K562 (cell line): ENCODE data around the gene FHIP1B. TPM values are rescaled to one million over a fixed set of nuclear protein-coding genes. Genes with fewer than 3 reads are reported as not detected.
A peak's percentile ranks its signal among the peaks of the same experiment; 100 is the strongest.

Experiments
- ATAC-seq: fragments of 200-7000 bp; cut with Tn5 transposase; 3 replicates; pipeline ENCODE4 v1.9.1; 2020; ENCODE audit warnings: moderate library complexity
- BruUV-seq: library from RNA; stranded (reverse); fragments of 400-500 nt; replicated peaks from 2 replicates; lab custom pipeline; 2021; lab: Mats Ljungman, UMichigan
- CTCF ChIA-PET: fragments of 300-600 bp; formaldehyde crosslinking; extraction: SDS; loops from one replicate; lab custom pipeline; 2021; ENCODE audit warnings: low intra/inter-chr PET ratio; lab: Yijun Ruan, JAX
- POLR2A ChIA-PET: fragments of 300-600, 350-650 bp; sonication (Branson Sonifier 250); formaldehyde crosslinking; extraction: SDS; loops from one replicate; lab custom pipeline; 2021; ENCODE audit warnings: antibody characterized with exemption, inconsistent platforms; lab: Yijun Ruan, JAX
- DNase-seq, 4 experiments: peaks; one replicate each; pipeline versions ENCODE4 v3.0.0 to v3.0.0-alpha.2; 2011 to 2018; ENCODE audit warnings: low spot score in 3 of 4, mixed read lengths in 3 of 4; ENCODE audit errors: extremely low read depth in 1 of 4
- FAIRE-seq: peaks from 2 replicates; lab custom pipeline; 2011; peaks lifted over from hg19 to GRCh38; lab: Jason Lieb, UNC
- H2AFZ ChIP-seq: 2 replicates; pipeline ENCODE4 v1.6.0; 2011; ENCODE audit warnings: low read depth, low read length, control low read depth, inconsistent platforms
- H3K27ac ChIP-seq: fragments of 200-600 bp; 3 replicates; pipeline ENCODE4 v1.8.0; 2011; ENCODE audit warnings: low read depth, mild to moderate bottlenecking, control low read depth, inconsistent platforms, low read length, moderate library complexity, mixed read lengths; ENCODE audit errors: extremely low read depth
- H3K27me3 ChIP-seq, 2 experiments: fragments of 300-600 bp in 1 of 2; 2 replicates in 1 of 2; 3 replicates in 1 of 2; pipeline versions ENCODE4 v1.6.0 to v1.8.0; 2011; ENCODE audit warnings: inconsistent platforms in 2 of 2, low read length in 2 of 2, mild to moderate bottlenecking in 1 of 2, mixed read lengths in 1 of 2, moderate library complexity in 1 of 2; ENCODE audit not compliant: control insufficient read depth in 2 of 2, insufficient read depth in 2 of 2
- H3K36me3 ChIP-seq: fragments of 300-600 bp; 3 replicates; pipeline ENCODE4 v1.8.0; 2011; ENCODE audit warnings: mild to moderate bottlenecking, low read length, inconsistent platforms; ENCODE audit not compliant: control insufficient read depth, insufficient read depth
- H3K4me1 ChIP-seq, 2 experiments: fragments of 200-600 bp in 1 of 2; replicated peaks in 1 of 2; 2 replicates in 1 of 2; 3 replicates in 1 of 2; pipeline versions ENCODE4 v1.5.1 to v1.8.0; 2011; ENCODE audit warnings: inconsistent platforms in 2 of 2, low read length in 2 of 2, mild to moderate bottlenecking in 1 of 2, mixed read lengths in 1 of 2, moderate library complexity in 1 of 2; ENCODE audit not compliant: control insufficient read depth in 2 of 2, insufficient read depth in 2 of 2
- H3K4me2 ChIP-seq: 2 replicates; pipeline ENCODE4 v1.6.1; 2011; ENCODE audit warnings: low read length, control low read depth, inconsistent platforms, mixed read lengths; ENCODE audit not compliant: insufficient read depth
- H3K4me3 ChIP-seq: fragments of 200-600 bp; sonication (generic), shearing (Covaris generic); 2 replicates; pipeline ENCODE4 v1.5.1; 2016; ENCODE audit warnings: control low read depth, inconsistent platforms
- H3K79me2 ChIP-seq: fragments of 200-600 bp; 3 replicates; pipeline ENCODE4 v1.8.0; 2011; ENCODE audit warnings: low read length, inconsistent platforms; ENCODE audit not compliant: control insufficient read depth, insufficient read depth
- H3K9ac ChIP-seq, 2 experiments: 2 replicates each; pipeline versions ENCODE4 v1.6.0 to v1.6.1; 2011; ENCODE audit warnings: low read depth in 2 of 2, low read length in 2 of 2, control low read depth in 1 of 2, inconsistent platforms in 1 of 2, mild to moderate bottlenecking in 1 of 2, mixed read lengths in 1 of 2; ENCODE audit not compliant: insufficient read depth in 1 of 2
- H3K9me1 ChIP-seq: one replicate; pipeline ENCODE4 v1.6.0; 2011; ENCODE audit warnings: inconsistent platforms, mild to moderate bottlenecking, low read length, moderate library complexity; ENCODE audit not compliant: control insufficient read depth, insufficient read depth
- H3K9me3 ChIP-seq: replicated peaks from 2 replicates; pipeline ENCODE4 v1.5.1; 2011; ENCODE audit warnings: low read depth, low read length, inconsistent platforms; ENCODE audit not compliant: control insufficient read depth, insufficient read depth
- H4K20me1 ChIP-seq: replicated peaks from 2 replicates; pipeline ENCODE4 v1.6.1; 2011; ENCODE audit warnings: low read length, inconsistent platforms, mixed read lengths; ENCODE audit not compliant: control insufficient read depth, insufficient read depth
- CC2D1A ChIP-seq: fragments of 450-650 bp; IDR thresholded peaks from 2 replicates; pipeline ENCODE4 v1.6.1; 2017; ENCODE audit warnings: mild to moderate bottlenecking
- CHD2 ChIP-seq: IDR thresholded peaks from 2 replicates; pipeline ENCODE4 v1.6.1; 2011; ENCODE audit warnings: low read depth, low read length
- ELF1 ChIP-seq: fragments of 200-800 bp; sonication (Bioruptor generic); IDR thresholded peaks from 2 replicates; pipeline ENCODE4 v1.6.1; 2016; ENCODE audit warnings: missing genetic modification characterization, missing compliant biosample characterization
- HDAC1 ChIP-seq, 2 experiments: fragments of 450-650 bp; IDR thresholded peaks; 2 replicates each; pipeline ENCODE4 v1.6.1; 2016 to 2017; ENCODE audit warnings: inconsistent platforms in 1 of 2, mild to moderate bottlenecking in 1 of 2, moderate library complexity in 1 of 2
- HDAC6 ChIP-seq: IDR thresholded peaks from 2 replicates; pipeline ENCODE4 v1.6.1; 2012; ENCODE audit warnings: low read depth, mild to moderate bottlenecking, control low read depth, inconsistent platforms, low read length, moderate library complexity
- HLTF ChIP-seq: fragments of 450-650 bp; IDR thresholded peaks from 2 replicates; pipeline ENCODE4 v1.6.1; 2016
- HNRNPK ChIP-seq: fragments of 200-400 bp; formaldehyde crosslinking; IDR thresholded peaks from one replicate; pipeline ENCODE4 v1.6.1; 2018; ENCODE audit warnings: mild to moderate bottlenecking, low read depth, low read length; ENCODE audit not compliant: poor library complexity, severe bottlenecking
- KDM2B ChIP-seq: fragments of 250-450 bp; sonication (Bioruptor Pico); IDR thresholded peaks from 2 replicates; pipeline ENCODE4 v1.8.0; 2021; ENCODE audit warnings: mild to moderate bottlenecking, moderate library complexity
- PPARD ChIP-seq: fragments of 250-450 bp; sonication (Bioruptor Pico); IDR thresholded peaks from 2 replicates; pipeline ENCODE4 v1.8.0; 2022; ENCODE audit warnings: inconsistent platforms, mild to moderate bottlenecking, moderate library complexity
- RBBP5 ChIP-seq: fragments of 200-600 bp; sonication (generic); IDR thresholded peaks from 2 replicates; pipeline ENCODE4 v1.6.1; 2012; ENCODE audit warnings: borderline replicate concordance, mild to moderate bottlenecking, low read length, control low read depth, inconsistent platforms; ENCODE audit not compliant: insufficient read depth, poor library complexity, severe bottlenecking
- RHOXF2B ChIP-seq: fragments of 250-450 bp; sonication (Bioruptor Pico); conservative IDR thresholded peaks from 2 replicates; pipeline ENCODE4 v1.5.1; 2021
- TCF3 ChIP-seq: sonication (generic); formaldehyde crosslinking; IDR thresholded peaks from 2 replicates; pipeline ENCODE4 v1.4.0; 2020; ENCODE audit warnings: mild to moderate bottlenecking, missing genetic modification reagents
- ZNF24 ChIP-seq: fragments of 450-650 bp; IDR thresholded peaks from 2 replicates; pipeline ENCODE4 v1.6.1; 2016
- ZNF311 ChIP-seq: fragments of 250-450 bp; sonication (Bioruptor Pico); IDR thresholded peaks from 2 replicates; pipeline ENCODE4 v1.4.0; 2020; ENCODE audit warnings: mild to moderate bottlenecking, moderate library complexity
- ZNF408 ChIP-seq: fragments of 250-450 bp; sonication (Bioruptor Pico); IDR thresholded peaks from 2 replicates; pipeline ENCODE4 v1.4.0; 2020; ENCODE audit warnings: low read depth, mild to moderate bottlenecking, moderate library complexity
- WGBS: fragments of 100-300 bp; shearing (Covaris generic); methylation state at CpG from one replicate; pipeline ENCODE4 v1.1.6; 2016; ENCODE audit warnings: low coverage, mixed read lengths; ENCODE audit not compliant: insufficient coverage; ENCODE audit errors: missing lambda C conversion rate; 5-methylcytosine and 5-hydroxymethylcytosine counted together
- in situ Hi-C: fragments of 300-500 bp; cut with MboI; formaldehyde crosslinking; loops from 4 replicates; pipeline ENCODE4 v1.15.0; 2018; ENCODE audit warnings: inconsistent platforms, mixed read lengths
- intact Hi-C: fragments of 100-400 bp; cut with micrococcal nuclease; formaldehyde crosslinking; loops from 2 replicates; pipeline ENCODE4 v1.14.2; 2022
- polyA plus RNA-seq, 8 experiments: library from polyadenylated mRNA; depleted of rRNA in 4 of 8; stranded (reverse) in 5 of 8; unstranded in 3 of 8; fragments of >200 nt; fragmentation: Nextera tagmentation in 2 of 8; fragmentation: Illumina TruSeq in 1 of 8; extraction: Ambion mirVana in 2 of 8; extraction: Trizol in 1 of 8; gene quantifications; 2 replicates each; pipeline versions ENCODE4 v1.2.1 to v1.2.3, GENCODE V29; 2011 to 2014; ENCODE audit warnings: inconsistent platforms in 1 of 8, missing spikeins in 1 of 8
- total RNA-seq, 7 experiments: library from RNA; depleted of rRNA in 6 of 7; stranded (reverse); fragments of >200 nt in 6 of 7; fragmentation: Illumina TruSeq in 2 of 7; extraction: Trizol in 2 of 7; gene quantifications; 2 replicates each; pipeline versions ENCODE4 v1.2.1 to v1.2.3, GENCODE V29; 2011 to 2021; ENCODE audit warnings: low replicate concordance in 1 of 7
- TF ChIP-seq, protein P1 (sequence below), 2 experiments: fragments of 450-650 bp; formaldehyde crosslinking in 1 of 2; IDR thresholded peaks; 2 replicates each; pipeline versions ENCODE4 v1.4.0 to v1.6.1; 2014 to 2020; ENCODE audit warnings: mild to moderate bottlenecking in 2 of 2, borderline replicate concordance in 1 of 2, low read depth in 1 of 2

The FHIP1B gene
- total and polyA plus RNA-seq, 9 of the 15 experiments (the other 6 are each of a cell fraction or from before 2014, with no cell fraction given), result 0.94 to 24.7 (median 15.6) TPM

DNA sequence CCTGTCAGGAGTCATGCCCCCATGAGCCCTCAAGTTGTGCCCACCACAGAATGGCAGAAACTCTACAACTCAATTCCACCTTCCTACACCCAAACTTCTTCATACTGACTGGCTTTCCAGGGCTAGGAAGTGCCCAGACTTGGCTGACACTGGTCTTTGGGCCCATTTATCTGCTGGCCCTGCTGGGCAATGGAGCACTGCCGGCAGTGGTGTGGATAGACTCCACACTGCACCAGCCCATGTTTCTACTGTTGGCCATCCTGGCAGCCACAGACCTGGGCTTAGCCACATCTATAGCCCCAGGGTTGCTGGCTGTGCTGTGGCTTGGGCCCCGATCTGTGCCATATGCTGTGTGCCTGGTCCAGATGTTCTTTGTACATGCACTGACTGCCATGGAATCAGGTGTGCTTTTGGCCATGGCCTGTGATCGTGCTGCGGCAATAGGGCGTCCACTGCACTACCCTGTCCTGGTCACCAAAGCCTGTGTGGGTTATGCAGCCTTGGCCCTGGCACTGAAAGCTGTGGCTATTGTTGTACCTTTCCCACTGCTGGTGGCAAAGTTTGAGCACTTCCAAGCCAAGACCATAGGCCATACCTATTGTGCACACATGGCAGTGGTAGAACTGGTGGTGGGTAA, 35.1 kb downstream of the FHIP1B start, which contains the start of gene OR52W1:
TSS of gene OR52W1 (plus strand) at position 51 of the 637 bp plus-strand sequence. CDS start at position 51, 0 bp downstream.
- ChIA-PET CTCF (no interaction called here), POLR2A (no interaction called here)
- intact Hi-C loops (no loop called here), in situ Hi-C loops (no loop called here)
- H4K20me1 ChIP-seq, result no peaks in the 10 kb centered on the region
- H3K4me3 ChIP-seq, result no peak within 1 kb of the TSS
- 0 out of 4 replicates have a peak within 1 kb of the TSS, but pooled peaks of 1 of the 2 experiments have one; percentile 10 for H3K9ac ChIP-seq
- no TSS peak for BruUV-seq
- peaks cover 2% of the 10 kb centered on the region for H3K9me1 ChIP-seq
- H3K27ac ChIP-seq, result no peak within 1 kb of the TSS
- no peaks in the 10 kb centered on the region for H3K9me3 ChIP-seq
- no peaks in the 10 kb centered on the region; the same call in 2 of the 3 replicates for H3K79me2 ChIP-seq
- 13% methylated on average over 5 of the region's 5 CpGs for WGBS
- DNase-seq, result no peak
- no peaks in the 10 kb centered on the region for H3K4me1 ChIP-seq
- FAIRE-seq, result no peak
- H3K27me3 ChIP-seq, result peaks cover 0 to 7% of the 10 kb centered on the region in 2 experiments; a peak in 3 of 5 replicates
- no peak within 1 kb of the TSS for H3K4me2 ChIP-seq
- no peak for ATAC-seq
- no peaks in the 10 kb centered on the region for H3K36me3 ChIP-seq
- H2AFZ ChIP-seq, result no peak within 1 kb of the TSS
- TF ChIP-seq ZNF24 (no peak), HLTF (no peak), ZNF408 (CRISPR knock-in tag) (no peak), PPARD (CRISPR knock-in tag) (no peak), CHD2 (no peak), HNRNPK (no peak), RHOXF2B (no peak), TCF3 (CRISPR knock-in tag) (no peak), KDM2B (no peak), HDAC6 (no peak), ZNF311 (CRISPR knock-in tag) (no peak), HDAC1 (IDR thresholded peaks at IDR 0.05) (no peak), ELF1 (tag) (no peak), RBBP5 (no peak), CC2D1A (no peak)
- TF ChIP-seq, protein P1, sequence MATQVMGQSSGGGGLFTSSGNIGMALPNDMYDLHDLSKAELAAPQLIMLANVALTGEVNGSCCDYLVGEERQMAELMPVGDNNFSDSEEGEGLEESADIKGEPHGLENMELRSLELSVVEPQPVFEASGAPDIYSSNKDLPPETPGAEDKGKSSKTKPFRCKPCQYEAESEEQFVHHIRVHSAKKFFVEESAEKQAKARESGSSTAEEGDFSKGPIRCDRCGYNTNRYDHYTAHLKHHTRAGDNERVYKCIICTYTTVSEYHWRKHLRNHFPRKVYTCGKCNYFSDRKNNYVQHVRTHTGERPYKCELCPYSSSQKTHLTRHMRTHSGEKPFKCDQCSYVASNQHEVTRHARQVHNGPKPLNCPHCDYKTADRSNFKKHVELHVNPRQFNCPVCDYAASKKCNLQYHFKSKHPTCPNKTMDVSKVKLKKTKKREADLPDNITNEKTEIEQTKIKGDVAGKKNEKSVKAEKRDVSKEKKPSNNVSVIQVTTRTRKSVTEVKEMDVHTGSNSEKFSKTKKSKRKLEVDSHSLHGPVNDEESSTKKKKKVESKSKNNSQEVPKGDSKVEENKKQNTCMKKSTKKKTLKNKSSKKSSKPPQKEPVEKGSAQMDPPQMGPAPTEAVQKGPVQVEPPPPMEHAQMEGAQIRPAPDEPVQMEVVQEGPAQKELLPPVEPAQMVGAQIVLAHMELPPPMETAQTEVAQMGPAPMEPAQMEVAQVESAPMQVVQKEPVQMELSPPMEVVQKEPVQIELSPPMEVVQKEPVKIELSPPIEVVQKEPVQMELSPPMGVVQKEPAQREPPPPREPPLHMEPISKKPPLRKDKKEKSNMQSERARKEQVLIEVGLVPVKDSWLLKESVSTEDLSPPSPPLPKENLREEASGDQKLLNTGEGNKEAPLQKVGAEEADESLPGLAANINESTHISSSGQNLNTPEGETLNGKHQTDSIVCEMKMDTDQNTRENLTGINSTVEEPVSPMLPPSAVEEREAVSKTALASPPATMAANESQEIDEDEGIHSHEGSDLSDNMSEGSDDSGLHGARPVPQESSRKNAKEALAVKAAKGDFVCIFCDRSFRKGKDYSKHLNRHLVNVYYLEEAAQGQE (IDR thresholded peaks at IDR 0.05; ENCODE audit: borderline replicate concordance), result no peak
- TF ChIP-seq, protein P1 (CRISPR knock-in tag; IDR thresholded peaks at IDR 0.05; ENCODE audit: low read depth), result no peak
